T-helper 2 cell treated with Interferon-gamma antibody and Interleukin-4, amounts not matched to agents 100 ng/mL and 5 ng/mL, for 36 hours (primary cell): ENCODE measurements around the gene SEC24B. TPM values are rescaled to one million over a fixed set of nuclear protein-coding genes. Genes with fewer than 3 reads are reported as not detected.

Experiments
- intact Hi-C: fragments of 100-400 bp; cut with micrococcal nuclease; formaldehyde crosslinking; loops from one replicate; pipeline ENCODE4 v1.15.1; 2023
- total RNA-seq: library from RNA; stranded (reverse); gene quantifications from 2 replicates; pipeline ENCODE4 v1.2.3, GENCODE V29; 2022

Gene SEC24B
- 25.6 and 26.6 TPM in 2 replicates for total RNA-seq

GRCh38 chr4:109433205-109434006, at the start of gene SEC24B:
TSS of gene SEC24B (plus strand) at chr4:109433815. CDS start at chr4:109433870, 55 bp downstream.
- intact Hi-C loops: loop anchor here (1.0 to 5.0 kb wide), 6 partner anchors 127 to 1084 kb away; partner anchors contain the start of genes CASP6, GAR1, MCUB and PLA2G12A

- intact Hi-C loops: no loop called here
Observed at GRCh38 chr4:109383823-109384222, 49.8 kb upstream of the SEC24B start.

- intact Hi-C loops: no loop called here
Observed at GRCh38 chr4:109385260-109385659, 48.4 kb upstream of the SEC24B start.

- intact Hi-C loops: no loop called here
Observed at GRCh38 chr4:109389369-109390114, 44.1 kb upstream of the SEC24B start.

- intact Hi-C loops: no loop called here
Observed at GRCh38 chr4:109390115-109390768, 43.4 kb upstream of the SEC24B start.

GRCh38 chr4:109395694-109396093, 37.9 kb upstream of the SEC24B start:
- intact Hi-C loops: no loop called here

- intact Hi-C loops: no loop called here
Observed at GRCh38 chr4:109398928-109399327, 34.7 kb upstream of the SEC24B start.

GRCh38 chr4:109406337-109406931, 27.2 kb upstream of the SEC24B start:
- intact Hi-C loops: loop anchor here (1.0 to 5.0 kb wide), 3 partner anchors 104 to 572 kb away; partner anchors contain the start of gene COL25A1

GRCh38 chr4:109407027-109407737, 26.4 kb upstream of the SEC24B start:
- intact Hi-C loops: loop anchor here (5.0 kb wide), 2 partner anchors 105 to 330 kb away; partner anchors contain the start of gene COL25A1

GRCh38 chr4:109408711-109409110, 24.9 kb upstream of the SEC24B start:
- intact Hi-C loops: loop anchor here (5.0 kb wide), 2 partner anchors 106 to 331 kb away; partner anchors contain the start of gene COL25A1

- intact Hi-C loops: no loop called here
Observed at GRCh38 chr4:109410226-109410625, 23.4 kb upstream of the SEC24B start.

GRCh38 chr4:109410776-109411175, 22.8 kb upstream of the SEC24B start:
- intact Hi-C loops: no loop called here

- intact Hi-C loops: no loop called here
Observed at GRCh38 chr4:109411964-109412363, 21.7 kb upstream of the SEC24B start.

- intact Hi-C loops: no loop called here
Observed at GRCh38 chr4:109412776-109413175, 20.8 kb upstream of the SEC24B start.

GRCh38 chr4:109414938-109415337, 18.7 kb upstream of the SEC24B start:
- intact Hi-C loops: no loop called here

- intact Hi-C loops: no loop called here
Observed at GRCh38 chr4:109418588-109418987, 15.0 kb upstream of the SEC24B start.

- intact Hi-C loops: loop anchor here (5.0 kb wide), 1 partner anchor 578 kb away; no protein-coding TSS in a partner anchor
Observed at GRCh38 chr4:109419679-109420078, 13.9 kb upstream of the SEC24B start.

- intact Hi-C loops: loop anchor here (5.0 kb wide), 1 partner anchor 573 kb away; no protein-coding TSS in a partner anchor
Observed at GRCh38 chr4:109424093-109424841, 9.3 kb upstream of the SEC24B start.

GRCh38 chr4:109425405-109425804, 8.2 kb upstream of the SEC24B start:
- intact Hi-C loops: no loop called here

- intact Hi-C loops: no loop called here
Observed at GRCh38 chr4:109429545-109429944, 4.1 kb upstream of the SEC24B start.
